Glutamatergic neuron (in vitro differentiated cells): ENCODE data around the gene CLCNKA. TPM values are rescaled to one million over a fixed set of nuclear protein-coding genes. Genes with fewer than 3 reads are reported as not detected.

Source experiments
- DNase-seq: peaks from one replicate; pipeline ENCODE4 v3.0.0; 2022
- H3K27ac Mint-ChIP-seq: one replicate; pipeline ENCODE4 v1.8.0; 2020; ENCODE audit warnings: mild to moderate bottlenecking, mixed read lengths, inconsistent platforms; ENCODE audit not compliant: unreplicated experiment
- H3K27me3 Mint-ChIP-seq: one replicate; pipeline ENCODE4 v1.8.0; 2020; ENCODE audit warnings: mild to moderate bottlenecking, moderate library complexity, mixed read lengths, inconsistent platforms; ENCODE audit not compliant: unreplicated experiment
- H3K36me3 Mint-ChIP-seq: one replicate; pipeline ENCODE4 v1.8.0; 2020; ENCODE audit warnings: mild to moderate bottlenecking, mixed read lengths, inconsistent platforms; ENCODE audit not compliant: unreplicated experiment
- H3K4me1 Mint-ChIP-seq: one replicate; pipeline ENCODE4 v1.8.0; 2020; ENCODE audit warnings: mild to moderate bottlenecking, low read depth, mixed read lengths, inconsistent platforms; ENCODE audit not compliant: unreplicated experiment
- H3K4me3 Mint-ChIP-seq: one replicate; pipeline ENCODE4 v1.8.0; 2020; ENCODE audit warnings: mild to moderate bottlenecking, mixed read lengths, inconsistent platforms; ENCODE audit not compliant: unreplicated experiment
- H3K9me3 Mint-ChIP-seq: one replicate; pipeline ENCODE4 v1.8.0; 2020; ENCODE audit warnings: mild to moderate bottlenecking, moderate library complexity, mixed read lengths, inconsistent platforms; ENCODE audit not compliant: unreplicated experiment
- CTCF ChIP-seq: fragments of 200-600 bp; sonication (generic); IDR thresholded peaks from one replicate; pipeline ENCODE4 v1.5.0; 2021; ENCODE audit not compliant: partially characterized antibody, unreplicated experiment
- total RNA-seq: library from RNA; stranded (reverse); fragmentation: NEBNext Ultra II Directional; extraction: Animal tissue kit (Norgen Biotek cat#: 25700); gene quantifications from one replicate; pipeline ENCODE4 v1.2.1, GENCODE V29; 2021; ENCODE audit not compliant: unreplicated experiment

CLCNKA gene
- total RNA-seq, 1 donor from 2014 or later: 0.34 TPM

GRCh38 chr1:15988856-15989736 lies 32.7 kb upstream of the CLCNKA start:
- Mint-ChIP-seq H3K27ac (no peak overlapping the region), H3K9me3 (peaks cover 1% of the 10 kb centered on the region), H3K4me1 (no peaks in the 10 kb centered on the region), H3K36me3 (no peaks in the 10 kb centered on the region), H3K4me3 (no peak overlapping the region), H3K27me3 (peaks cover 5% of the 10 kb centered on the region)
- TF ChIP-seq CTCF: no peak
- no peak for DNase-seq

GRCh38 chr1:15989776-15990175 lies 32.1 kb upstream of the CLCNKA start:
- no peak overlapping the region for H3K27ac Mint-ChIP-seq
- no peak for DNase-seq
- no peak for TF ChIP-seq CTCF
- peaks cover 1% of the 10 kb centered on the region for H3K9me3 Mint-ChIP-seq
- no peak overlapping the region for H3K4me3 Mint-ChIP-seq
- no peaks in the 10 kb centered on the region for H3K36me3 Mint-ChIP-seq
- peaks cover 5% of the 10 kb centered on the region for H3K27me3 Mint-ChIP-seq
- no peaks in the 10 kb centered on the region for H3K4me1 Mint-ChIP-seq

GRCh38 chr1:15991427-15992186 lies 30.2 kb upstream of the CLCNKA start:
- Mint-ChIP-seq H3K27ac (no peak overlapping the region), H3K36me3 (no peaks in the 10 kb centered on the region), H3K4me3 (no peak overlapping the region), H3K4me1 (no peaks in the 10 kb centered on the region), H3K27me3 (peaks cover 2% of the 10 kb centered on the region), H3K9me3 (peaks cover 1% of the 10 kb centered on the region)
- DNase-seq: no peak
- TF ChIP-seq CTCF: no peak

- TF ChIP-seq CTCF: no peak
- Mint-ChIP-seq H3K27ac (no peak overlapping the region), H3K27me3 (peaks cover 2% of the 10 kb centered on the region), H3K9me3 (peaks cover 1% of the 10 kb centered on the region), H3K4me3 (no peak overlapping the region), H3K4me1 (no peaks in the 10 kb centered on the region), H3K36me3 (no peaks in the 10 kb centered on the region)
- DNase-seq: no peak
Measured at GRCh38 chr1:15992187-15992553, 29.7 kb upstream of the CLCNKA start.
